ENCODE data around the gene RAPGEF4.

The RAPGEF4 gene

GRCh38 chr2:173095356-173095755 is 359.7 kb downstream of the RAPGEF4 start:
- no peak overlapping the region for H3K9ac ChIP-seq
- H3K27me3 ChIP-seq (ENCODE audit: insufficient read depth, low read depth), result no peaks in the 10 kb centered on the region
- H4K20me1 ChIP-seq (ENCODE audit: insufficient read depth), result no peaks in the 10 kb centered on the region
- H3K4me3 ChIP-seq (IDR thresholded peaks at IDR 0.05; ENCODE audit: insufficient read depth, low read depth, low read length), result no peak overlapping the region
- no peak overlapping the region for H3K27ac ChIP-seq
- no peak for TF ChIP-seq CTCF (conservative IDR thresholded peaks at IDR 0.05; ENCODE audit: low read depth, low read length)
- no peak overlapping the region for H2AFZ ChIP-seq (ENCODE audit: low read depth)
- no peaks in the 10 kb centered on the region for H3K79me2 ChIP-seq (ENCODE audit: insufficient read depth, low read depth)
- no peaks in the 10 kb centered on the region for H3K4me1 ChIP-seq (ENCODE audit: low read depth, poor library complexity, severe bottlenecking)
- H3K36me3 ChIP-seq (ENCODE audit: insufficient read depth), result no peaks in the 10 kb centered on the region
- H3K4me2 ChIP-seq, result no peak overlapping the region

GRCh38 chr2:173099271-173099670 is 363.6 kb downstream of the RAPGEF4 start:
- Histone ChIP-seq H4K20me1 (ENCODE audit: insufficient read depth) (no peaks in the 10 kb centered on the region), H3K4me2 (no peak overlapping the region), H3K27me3 (ENCODE audit: insufficient read depth, low read depth) (no peaks in the 10 kb centered on the region), H3K4me3 (IDR thresholded peaks at IDR 0.05; ENCODE audit: insufficient read depth, low read depth, low read length) (no peak overlapping the region), H2AFZ (ENCODE audit: low read depth) (no peak overlapping the region), H3K36me3 (ENCODE audit: insufficient read depth) (no peaks in the 10 kb centered on the region), H3K79me2 (ENCODE audit: insufficient read depth, low read depth) (no peaks in the 10 kb centered on the region), H3K4me1 (ENCODE audit: low read depth, poor library complexity, severe bottlenecking) (no peaks in the 10 kb centered on the region), H3K27ac (no peak overlapping the region), H3K9ac (no peak overlapping the region)
- no peak for TF ChIP-seq CTCF (conservative IDR thresholded peaks at IDR 0.05; ENCODE audit: low read depth, low read length)

GRCh38 chr2:173099804-173100203 is 364.2 kb downstream of the RAPGEF4 start:
- Histone ChIP-seq H2AFZ (ENCODE audit: low read depth) (no peak overlapping the region), H3K27ac (no peak overlapping the region), H3K79me2 (ENCODE audit: insufficient read depth, low read depth) (no peaks in the 10 kb centered on the region), H3K27me3 (ENCODE audit: insufficient read depth, low read depth) (no peaks in the 10 kb centered on the region), H3K4me2 (no peak overlapping the region), H3K9ac (no peak overlapping the region), H3K4me3 (IDR thresholded peaks at IDR 0.05; ENCODE audit: insufficient read depth, low read depth, low read length) (no peak overlapping the region), H4K20me1 (ENCODE audit: insufficient read depth) (no peaks in the 10 kb centered on the region), H3K36me3 (ENCODE audit: insufficient read depth) (no peaks in the 10 kb centered on the region), H3K4me1 (ENCODE audit: low read depth, poor library complexity, severe bottlenecking) (no peaks in the 10 kb centered on the region)
- TF ChIP-seq CTCF (conservative IDR thresholded peaks at IDR 0.05; ENCODE audit: low read depth, low read length), result no peak

- no peak overlapping the region for H2AFZ ChIP-seq (ENCODE audit: low read depth)
- no peak overlapping the region for H3K4me3 ChIP-seq (IDR thresholded peaks at IDR 0.05; ENCODE audit: insufficient read depth, low read depth, low read length)
- TF ChIP-seq CTCF (conservative IDR thresholded peaks at IDR 0.05; ENCODE audit: low read depth, low read length), result no peak
Observed at GRCh38 chr2:173101687-173102086, 366.0 kb downstream of the RAPGEF4 start.

More at GRCh38 chr2:173101687-173102086, 366.0 kb downstream of the RAPGEF4 start:
- Histone ChIP-seq H3K9ac (no peak overlapping the region), H3K36me3 (ENCODE audit: insufficient read depth) (no peaks in the 10 kb centered on the region), H3K79me2 (ENCODE audit: insufficient read depth, low read depth) (no peaks in the 10 kb centered on the region), H3K4me2 (no peak overlapping the region), H3K27ac (no peak overlapping the region), H3K27me3 (ENCODE audit: insufficient read depth, low read depth) (no peaks in the 10 kb centered on the region), H4K20me1 (ENCODE audit: insufficient read depth) (no peaks in the 10 kb centered on the region), H3K4me1 (ENCODE audit: low read depth, poor library complexity, severe bottlenecking) (peaks cover 9% of the 10 kb centered on the region)

Measured in KMS-11 (cell line).